K562 (cell line): Measurements from ENCODE around the gene ERAP2. TPM values are rescaled to one million over a fixed set of nuclear protein-coding genes. Genes with fewer than 3 reads are reported as not detected.
"Not testable (repeated sequence)": the region's sequence is repeated elsewhere in the genome, so short reads cannot be mapped to it uniquely, and the experiment has no call there.

Experiments used
- ATAC-seq: fragments of 200-7000 bp; cut with Tn5 transposase; 3 replicates; pipeline ENCODE4 v1.9.1; 2020; ENCODE audit warnings: moderate library complexity
- BruUV-seq: library from RNA; stranded (reverse); fragments of 400-500 nt; replicated peaks from 2 replicates; lab custom pipeline; 2021; lab: Mats Ljungman, UMichigan
- CTCF ChIA-PET: fragments of 300-600 bp; formaldehyde crosslinking; extraction: SDS; loops from one replicate; lab custom pipeline; 2021; ENCODE audit warnings: low intra/inter-chr PET ratio; lab: Yijun Ruan, JAX
- POLR2A ChIA-PET: fragments of 300-600, 350-650 bp; sonication (Branson Sonifier 250); formaldehyde crosslinking; extraction: SDS; loops from one replicate; lab custom pipeline; 2021; ENCODE audit warnings: antibody characterized with exemption, inconsistent platforms; lab: Yijun Ruan, JAX
- DNase-seq, 4 experiments: peaks; one replicate each; pipeline versions ENCODE4 v3.0.0 to v3.0.0-alpha.2; 2011 to 2018; ENCODE audit warnings: low spot score in 3 of 4, mixed read lengths in 3 of 4; ENCODE audit errors: extremely low read depth in 1 of 4
- FAIRE-seq: peaks from 2 replicates; lab custom pipeline; 2011; peaks lifted over from hg19 to GRCh38; lab: Jason Lieb, UNC
- H2AFZ ChIP-seq: 2 replicates; pipeline ENCODE4 v1.6.0; 2011; ENCODE audit warnings: low read depth, low read length, control low read depth, inconsistent platforms
- H3K27ac ChIP-seq: fragments of 200-600 bp; 3 replicates; pipeline ENCODE4 v1.8.0; 2011; ENCODE audit warnings: low read depth, mild to moderate bottlenecking, control low read depth, inconsistent platforms, low read length, moderate library complexity, mixed read lengths; ENCODE audit errors: extremely low read depth
- H3K27me3 ChIP-seq, 2 experiments: fragments of 300-600 bp in 1 of 2; 2 replicates in 1 of 2; 3 replicates in 1 of 2; pipeline versions ENCODE4 v1.6.0 to v1.8.0; 2011; ENCODE audit warnings: inconsistent platforms in 2 of 2, low read length in 2 of 2, mild to moderate bottlenecking in 1 of 2, mixed read lengths in 1 of 2, moderate library complexity in 1 of 2; ENCODE audit not compliant: control insufficient read depth in 2 of 2, insufficient read depth in 2 of 2
- H3K36me3 ChIP-seq: fragments of 300-600 bp; 3 replicates; pipeline ENCODE4 v1.8.0; 2011; ENCODE audit warnings: mild to moderate bottlenecking, low read length, inconsistent platforms; ENCODE audit not compliant: control insufficient read depth, insufficient read depth
- H3K4me1 ChIP-seq, 2 experiments: fragments of 200-600 bp in 1 of 2; replicated peaks in 1 of 2; 2 replicates in 1 of 2; 3 replicates in 1 of 2; pipeline versions ENCODE4 v1.5.1 to v1.8.0; 2011; ENCODE audit warnings: inconsistent platforms in 2 of 2, low read length in 2 of 2, mild to moderate bottlenecking in 1 of 2, mixed read lengths in 1 of 2, moderate library complexity in 1 of 2; ENCODE audit not compliant: control insufficient read depth in 2 of 2, insufficient read depth in 2 of 2
- H3K4me2 ChIP-seq: 2 replicates; pipeline ENCODE4 v1.6.1; 2011; ENCODE audit warnings: low read length, control low read depth, inconsistent platforms, mixed read lengths; ENCODE audit not compliant: insufficient read depth
- H3K4me3 ChIP-seq: fragments of 200-600 bp; sonication (generic), shearing (Covaris generic); 2 replicates; pipeline ENCODE4 v1.5.1; 2016; ENCODE audit warnings: control low read depth, inconsistent platforms
- H3K79me2 ChIP-seq: fragments of 200-600 bp; 3 replicates; pipeline ENCODE4 v1.8.0; 2011; ENCODE audit warnings: low read length, inconsistent platforms; ENCODE audit not compliant: control insufficient read depth, insufficient read depth
- H3K9ac ChIP-seq, 2 experiments: 2 replicates each; pipeline versions ENCODE4 v1.6.0 to v1.6.1; 2011; ENCODE audit warnings: low read depth in 2 of 2, low read length in 2 of 2, control low read depth in 1 of 2, inconsistent platforms in 1 of 2, mild to moderate bottlenecking in 1 of 2, mixed read lengths in 1 of 2; ENCODE audit not compliant: insufficient read depth in 1 of 2
- H3K9me1 ChIP-seq: one replicate; pipeline ENCODE4 v1.6.0; 2011; ENCODE audit warnings: inconsistent platforms, mild to moderate bottlenecking, low read length, moderate library complexity; ENCODE audit not compliant: control insufficient read depth, insufficient read depth
- H3K9me3 ChIP-seq: replicated peaks from 2 replicates; pipeline ENCODE4 v1.5.1; 2011; ENCODE audit warnings: low read depth, low read length, inconsistent platforms; ENCODE audit not compliant: control insufficient read depth, insufficient read depth
- H4K20me1 ChIP-seq: replicated peaks from 2 replicates; pipeline ENCODE4 v1.6.1; 2011; ENCODE audit warnings: low read length, inconsistent platforms, mixed read lengths; ENCODE audit not compliant: control insufficient read depth, insufficient read depth
- HIVEP1 ChIP-seq: fragments of 250-450 bp; sonication (Bioruptor Pico); IDR thresholded peaks from 2 replicates; pipeline ENCODE4 v1.4.0; 2020; ENCODE audit warnings: mild to moderate bottlenecking
- LCOR ChIP-seq: sonication (generic); formaldehyde crosslinking; IDR thresholded peaks from 2 replicates; pipeline ENCODE4 v1.8.0; 2022; ENCODE audit warnings: mild to moderate bottlenecking, missing genetic modification reagents
- WGBS: fragments of 100-300 bp; shearing (Covaris generic); methylation state at CpG from one replicate; pipeline ENCODE4 v1.1.6; 2016; ENCODE audit warnings: low coverage, mixed read lengths; ENCODE audit not compliant: insufficient coverage; ENCODE audit errors: missing lambda C conversion rate; 5-methylcytosine and 5-hydroxymethylcytosine counted together
- in situ Hi-C: fragments of 300-500 bp; cut with MboI; formaldehyde crosslinking; loops from 4 replicates; pipeline ENCODE4 v1.15.0; 2018; ENCODE audit warnings: inconsistent platforms, mixed read lengths
- intact Hi-C: fragments of 100-400 bp; cut with micrococcal nuclease; formaldehyde crosslinking; loops from 2 replicates; pipeline ENCODE4 v1.14.2; 2022
- polyA plus RNA-seq, 8 experiments: library from polyadenylated mRNA; depleted of rRNA in 4 of 8; stranded (reverse) in 5 of 8; unstranded in 3 of 8; fragments of >200 nt; fragmentation: Nextera tagmentation in 2 of 8; fragmentation: Illumina TruSeq in 1 of 8; extraction: Ambion mirVana in 2 of 8; extraction: Trizol in 1 of 8; gene quantifications; 2 replicates each; pipeline versions ENCODE4 v1.2.1 to v1.2.3, GENCODE V29; 2011 to 2014; ENCODE audit warnings: inconsistent platforms in 1 of 8, missing spikeins in 1 of 8
- total RNA-seq, 7 experiments: library from RNA; depleted of rRNA in 6 of 7; stranded (reverse); fragments of >200 nt in 6 of 7; fragmentation: Illumina TruSeq in 2 of 7; extraction: Trizol in 2 of 7; gene quantifications; 2 replicates each; pipeline versions ENCODE4 v1.2.1 to v1.2.3, GENCODE V29; 2011 to 2021; ENCODE audit warnings: low replicate concordance in 1 of 7
- TF ChIP-seq, protein P1 (sequence below): fragments of 200-800 bp; sonication (Bioruptor generic); IDR thresholded peaks from 2 replicates; pipeline ENCODE4 v1.6.1; 2017; ENCODE audit warnings: missing genetic modification characterization, missing compliant biosample characterization

Gene ERAP2
- total and polyA plus RNA-seq, 9 of the 15 experiments (the other 6 are each of a cell fraction or from before 2014, with no cell fraction given), result 0.93 to 4.0 (median 2.1) TPM

GRCh38 chr5:96839071-96839592, 37.2 kb upstream of the ERAP2 start:
- no peak overlapping the region for H3K9ac ChIP-seq
- CTCF ChIA-PET, result no interaction called here

GRCh38 chr5:96841931-96842330, 34.4 kb upstream of the ERAP2 start:
- BruUV-seq, H3K36me3 ChIP-seq, ATAC-seq, in situ Hi-C loops, H3K27ac ChIP-seq, FAIRE-seq, POLR2A ChIA-PET, H3K79me2 ChIP-seq, H3K27me3 ChIP-seq, H3K4me3 ChIP-seq, H3K4me1 ChIP-seq, H3K9me3 ChIP-seq, H4K20me1 ChIP-seq, intact Hi-C loops, H2AFZ ChIP-seq, H3K9ac ChIP-seq, CTCF ChIA-PET, H3K4me2 ChIP-seq, DNase-seq, H3K9me1 ChIP-seq: not testable (repeated sequence)
- WGBS, result 22% methylated on average over 6 of the region's 6 CpGs

More at GRCh38 chr5:96839071-96839592, 37.2 kb upstream of the ERAP2 start:
- H3K9me3 ChIP-seq, result no peaks in the 10 kb centered on the region
- H3K4me3 ChIP-seq, result no peak overlapping the region
- H4K20me1 ChIP-seq, result no peaks in the 10 kb centered on the region
- TF ChIP-seq LCOR (CRISPR knock-in tag) (no peak), HIVEP1 (no peak)
- TF ChIP-seq, protein P1, sequence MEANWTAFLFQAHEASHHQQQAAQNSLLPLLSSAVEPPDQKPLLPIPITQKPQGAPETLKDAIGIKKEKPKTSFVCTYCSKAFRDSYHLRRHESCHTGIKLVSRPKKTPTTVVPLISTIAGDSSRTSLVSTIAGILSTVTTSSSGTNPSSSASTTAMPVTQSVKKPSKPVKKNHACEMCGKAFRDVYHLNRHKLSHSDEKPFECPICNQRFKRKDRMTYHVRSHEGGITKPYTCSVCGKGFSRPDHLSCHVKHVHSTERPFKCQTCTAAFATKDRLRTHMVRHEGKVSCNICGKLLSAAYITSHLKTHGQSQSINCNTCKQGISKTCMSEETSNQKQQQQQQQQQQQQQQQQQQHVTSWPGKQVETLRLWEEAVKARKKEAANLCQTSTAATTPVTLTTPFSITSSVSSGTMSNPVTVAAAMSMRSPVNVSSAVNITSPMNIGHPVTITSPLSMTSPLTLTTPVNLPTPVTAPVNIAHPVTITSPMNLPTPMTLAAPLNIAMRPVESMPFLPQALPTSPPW, result 0 out of 2 replicates have a peak, but pooled peaks have one; percentile 25
- FAIRE-seq (no peak), DNase-seq (no peak), ATAC-seq (0 out of 3 replicates have a peak, but pooled peaks have one; percentile 25)
- POLR2A ChIA-PET, result interaction anchor here (0.8 to 1.2 kb wide), 2 partner anchors 28 to 250 kb away, joined by 3 read pairs; no protein-coding TSS in a partner anchor
- no peaks in the 10 kb centered on the region for H3K79me2 ChIP-seq
- peaks cover 0 to 3% of the 10 kb centered on the region in 2 experiments; a peak in 2 of 5 replicates for H3K4me1 ChIP-seq
- no peaks in the 10 kb centered on the region for H3K27me3 ChIP-seq
- no TSS peak for BruUV-seq
- intact Hi-C loops, result no loop called here
- no peaks in the 10 kb centered on the region for H3K9me1 ChIP-seq
- H3K4me2 ChIP-seq, result no peak overlapping the region
- no peaks in the 10 kb centered on the region for H3K36me3 ChIP-seq
- H2AFZ ChIP-seq, result peak overlapping the region; percentile 53; the same call in 1 of the 2 replicates
- H3K27ac ChIP-seq, result no peak overlapping the region
- in situ Hi-C loops, result no loop called here
- 46% methylated on average over 2 of the region's 2 CpGs for WGBS
